ENCODE data around the gene EXD3. TPM values are rescaled to one million over a fixed set of nuclear protein-coding genes. Genes with fewer than 3 reads are reported as not detected.

EXD3 gene
- total RNA-seq, 1 donor from 2014 or later, result 16.7 TPM

DNA sequence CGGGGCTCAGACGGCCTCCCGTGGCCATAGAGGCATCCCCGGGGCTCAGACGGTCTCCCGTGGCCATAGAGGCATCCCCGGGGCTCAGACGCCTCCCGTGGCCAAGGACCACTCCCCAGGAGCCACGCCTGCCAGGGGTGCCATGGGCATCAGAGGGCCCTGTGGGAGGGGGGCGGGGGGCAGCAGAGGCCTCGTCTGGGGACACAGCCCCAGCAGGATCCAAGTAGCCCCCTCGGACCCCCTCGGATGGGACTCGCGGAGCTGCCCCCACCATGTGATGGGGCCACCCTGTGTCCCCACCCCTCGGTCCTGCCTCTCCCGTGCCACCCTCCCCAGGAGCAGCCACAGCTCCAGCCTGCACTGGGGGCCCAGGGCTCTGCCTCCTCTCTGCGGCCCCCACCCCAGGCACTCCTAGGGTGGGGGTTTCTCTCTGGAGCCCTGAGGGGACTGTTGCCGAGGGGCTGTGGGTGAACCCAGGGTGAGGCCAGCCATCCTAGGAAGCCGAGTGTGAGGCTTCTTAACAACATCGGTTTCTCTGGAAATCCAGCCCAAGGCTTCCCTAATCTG, 15.7 kb upstream of the EXD3 start:
- DNase-seq (ENCODE audit: low spot score in 2 of 2), result no peak
- H3K9me3 ChIP-seq, result no peaks in the 10 kb centered on the region
- TF ChIP-seq, protein P1, sequence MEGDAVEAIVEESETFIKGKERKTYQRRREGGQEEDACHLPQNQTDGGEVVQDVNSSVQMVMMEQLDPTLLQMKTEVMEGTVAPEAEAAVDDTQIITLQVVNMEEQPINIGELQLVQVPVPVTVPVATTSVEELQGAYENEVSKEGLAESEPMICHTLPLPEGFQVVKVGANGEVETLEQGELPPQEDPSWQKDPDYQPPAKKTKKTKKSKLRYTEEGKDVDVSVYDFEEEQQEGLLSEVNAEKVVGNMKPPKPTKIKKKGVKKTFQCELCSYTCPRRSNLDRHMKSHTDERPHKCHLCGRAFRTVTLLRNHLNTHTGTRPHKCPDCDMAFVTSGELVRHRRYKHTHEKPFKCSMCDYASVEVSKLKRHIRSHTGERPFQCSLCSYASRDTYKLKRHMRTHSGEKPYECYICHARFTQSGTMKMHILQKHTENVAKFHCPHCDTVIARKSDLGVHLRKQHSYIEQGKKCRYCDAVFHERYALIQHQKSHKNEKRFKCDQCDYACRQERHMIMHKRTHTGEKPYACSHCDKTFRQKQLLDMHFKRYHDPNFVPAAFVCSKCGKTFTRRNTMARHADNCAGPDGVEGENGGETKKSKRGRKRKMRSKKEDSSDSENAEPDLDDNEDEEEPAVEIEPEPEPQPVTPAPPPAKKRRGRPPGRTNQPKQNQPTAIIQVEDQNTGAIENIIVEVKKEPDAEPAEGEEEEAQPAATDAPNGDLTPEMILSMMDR (IDR thresholded peaks at IDR 0.05), result no peak
- no peak overlapping the region for H3K4me3 ChIP-seq
- peaks cover 3% of the 10 kb centered on the region for H3K27me3 ChIP-seq
- no peaks in the 10 kb centered on the region for H3K36me3 ChIP-seq
- H3K27ac ChIP-seq, result no peak overlapping the region
- peaks cover 6 to 13% of the 10 kb centered on the region in 2 donors for H3K4me1 ChIP-seq
- intact Hi-C loops (cut with DNase I), result no loop called here

DNA sequence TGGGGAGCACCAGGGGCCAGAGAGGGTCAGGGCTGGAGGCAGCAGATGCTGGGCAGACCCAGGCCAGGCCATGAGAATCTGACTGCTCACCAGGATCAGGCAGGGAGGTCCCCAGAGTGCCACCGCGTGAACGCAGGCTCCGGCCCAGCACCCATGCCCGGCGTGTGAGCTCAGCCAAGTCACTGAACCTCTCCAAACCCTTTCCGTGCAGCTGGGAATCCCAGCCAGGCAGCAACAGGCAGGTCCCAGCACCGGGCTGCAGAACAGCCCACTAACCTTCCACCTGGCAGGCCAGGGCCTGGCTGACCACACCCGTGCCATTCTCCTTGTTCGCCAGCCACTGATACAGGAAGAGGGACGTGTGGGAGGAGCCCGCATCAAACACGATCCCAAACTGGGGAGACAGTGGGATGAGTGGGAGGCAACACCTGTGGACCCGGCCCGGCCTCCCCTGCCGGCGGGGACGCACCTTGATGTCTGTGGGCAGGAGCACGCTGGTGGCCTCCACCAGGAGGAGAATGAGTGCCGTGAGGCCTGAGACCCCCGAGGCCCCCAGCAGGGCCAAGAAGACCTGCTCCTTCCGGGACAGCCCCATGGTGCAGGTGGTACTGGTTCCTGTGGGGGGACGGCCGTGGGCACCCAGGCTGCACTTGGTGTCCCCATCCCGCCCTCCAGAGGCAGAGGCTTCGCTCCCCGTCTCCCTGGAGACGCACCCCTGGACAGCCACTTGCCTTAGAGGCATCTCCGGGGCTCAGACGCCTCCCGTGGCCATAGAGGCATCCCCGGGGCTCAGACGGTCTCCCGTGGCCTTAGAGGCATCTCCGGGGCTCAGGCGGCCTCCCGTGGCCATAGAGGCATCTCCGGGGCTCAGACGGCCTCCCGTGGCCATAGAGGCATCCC, 15.0 kb upstream of the EXD3 start:
- H3K27me3 ChIP-seq, result peaks cover 3% of the 10 kb centered on the region
- no peak for DNase-seq (ENCODE audit: low spot score in 2 of 2)
- H3K4me1 ChIP-seq, result peaks cover 6 to 13% of the 10 kb centered on the region in 2 donors
- TF ChIP-seq, protein P1 (IDR thresholded peaks at IDR 0.05), result no peak
- no peak overlapping the region for H3K27ac ChIP-seq
- intact Hi-C loops (cut with DNase I), result no loop called here
- no peaks in the 10 kb centered on the region for H3K9me3 ChIP-seq
- no peaks in the 10 kb centered on the region for H3K36me3 ChIP-seq
- H3K4me3 ChIP-seq, result no peak overlapping the region

- Histone ChIP-seq H3K27me3 (peaks cover 3% of the 10 kb centered on the region), H3K9me3 (no peaks in the 10 kb centered on the region), H3K36me3 (no peaks in the 10 kb centered on the region), H3K4me3 (no peak overlapping the region), H3K27ac (no peak overlapping the region), H3K4me1 (peaks cover 6 to 13% of the 10 kb centered on the region in 2 donors)
- no peak for DNase-seq (ENCODE audit: low spot score in 2 of 2)
- TF ChIP-seq, protein P1 (IDR thresholded peaks at IDR 0.05), result no peak
- intact Hi-C loops (cut with DNase I), result no loop called here
These were observed 14.0 kb upstream of the EXD3 start for GRCh38 chr9:137436761-137437600.

GRCh38 chr9:137435980-137436760, 13.2 kb upstream of the EXD3 start:
- DNase-seq (ENCODE audit: low spot score in 2 of 2), result peak in 1 of 2 donors; percentile 87
- H3K9me3 ChIP-seq, result no peaks in the 10 kb centered on the region
- no peak overlapping the region for H3K4me3 ChIP-seq
- H3K27ac ChIP-seq, result no peak overlapping the region
- intact Hi-C loops (cut with DNase I), result no loop called here
- TF ChIP-seq, protein P1 (IDR thresholded peaks at IDR 0.05), result no peak
- peaks cover under 1% of the 10 kb centered on the region for H3K27me3 ChIP-seq
- H3K36me3 ChIP-seq, result no peaks in the 10 kb centered on the region
- H3K4me1 ChIP-seq, result peaks cover 6 to 8% of the 10 kb centered on the region in 2 donors

- no peaks in the 10 kb centered on the region for H3K9me3 ChIP-seq
- no peak overlapping the region for H3K27ac ChIP-seq
- peaks cover 6 to 8% of the 10 kb centered on the region in 2 donors for H3K4me1 ChIP-seq
- no peak overlapping the region for H3K4me3 ChIP-seq
- no peaks in the 10 kb centered on the region for H3K27me3 ChIP-seq
- TF ChIP-seq, protein P1 (IDR thresholded peaks at IDR 0.05), result no peak
- intact Hi-C loops (cut with DNase I), result no loop called here
- no peak for DNase-seq (ENCODE audit: low spot score in 2 of 2)
- H3K36me3 ChIP-seq, result no peaks in the 10 kb centered on the region
These were observed 12.5 kb upstream of the EXD3 start for GRCh38 chr9:137435381-137435891.
